Heart left ventricle (tissue), 16 donors: ENCODE data around the gene MAGED1. TPM values are rescaled to one million over a fixed set of nuclear protein-coding genes. Genes with fewer than 3 reads are reported as not detected.

Source experiments
- ATAC-seq, 4 donors: fragments of 200-7000 bp; cut with Tn5 transposase; one replicate each; pipeline ENCODE4 v1.9.1; 2020 to 2022; ENCODE audit warnings: moderate library complexity in 4 of 4, mild to moderate bottlenecking in 3 of 4, moderate number of reproducible peaks in 1 of 4
- DNase-seq, 5 donors: peaks; one replicate each; pipeline ENCODE4 v3.0.0-alpha.2; 2020
- H3K27ac ChIP-seq, 12 donors: fragments of 200-600 bp; sonication (generic) in 4 of 12; one replicate each; pipeline versions ENCODE4 v1.5.0 to v1.8.0; 2016 to 2022; ENCODE audit warnings: mild to moderate bottlenecking in 2 of 12
- H3K27me3 ChIP-seq, 9 donors: fragments of 200-600 bp; sonication (generic) in 2 of 9; one replicate each; pipeline versions ENCODE4 v1.5.1 to v1.8.0; 2016 to 2022; ENCODE audit warnings: mild to moderate bottlenecking in 3 of 9
- H3K36me3 ChIP-seq, 9 donors: fragments of 200-600 bp; sonication (generic) in 2 of 9; one replicate each; pipeline versions ENCODE4 v1.5.0 to v1.8.0; 2018 to 2022; ENCODE audit warnings: mild to moderate bottlenecking in 2 of 9
- H3K4me1 ChIP-seq, 12 donors: fragments of 200-600 bp; sonication (generic) in 4 of 12; one replicate each; pipeline versions ENCODE4 v1.5.0 to v1.8.0; 2016 to 2022; ENCODE audit warnings: mild to moderate bottlenecking in 3 of 12
- H3K4me3 ChIP-seq, 12 donors: fragments of 200-600 bp; sonication (generic) in 4 of 12; one replicate each; pipeline versions ENCODE4 v1.5.0 to v1.8.0; 2017 to 2022; ENCODE audit warnings: mild to moderate bottlenecking in 9 of 12, moderate library complexity in 4 of 12
- H3K9me3 ChIP-seq, 12 donors: fragments of 200-600 bp; sonication (generic) in 4 of 12; one replicate each; pipeline versions ENCODE4 v1.5.0 to v1.8.0; 2016 to 2022; ENCODE audit warnings: mild to moderate bottlenecking in 1 of 12
- CTCF ChIP-seq, 12 donors: fragments of 200-600 bp; sonication (generic) in 4 of 12; IDR thresholded peaks; one replicate each; pipeline versions ENCODE4 v1.5.0 to v1.8.0; 2018 to 2022; ENCODE audit warnings: antibody characterized with exemption in 12 of 12, mild to moderate bottlenecking in 5 of 12
- POLR2A ChIP-seq, 2 donors: fragments of 450-650 bp; IDR thresholded peaks; one replicate each; pipeline ENCODE4 v1.6.1; 2017; ENCODE audit warnings: antibody characterized with exemption in 2 of 2, mild to moderate bottlenecking in 2 of 2, moderate library complexity in 2 of 2
- WGBS, 4 donors: extraction: QIAGEN DNeasy Blood & Tissue Kit in 2 of 4; methylation state at CpG; one replicate each; pipeline versions ENCODE4 v1.1.5 to v1.1.7; 2013 to 2018; 5-methylcytosine and 5-hydroxymethylcytosine counted together
- intact Hi-C, 10 donors: fragments of 100-400 bp; cut with DNase I; formaldehyde crosslinking; loops; one replicate each; pipeline versions ENCODE4 v1.11.1 to v1.14.2; 2022
- polyA plus RNA-seq, 2 donors: library from polyadenylated mRNA; stranded (reverse); fragments of 200-250 nt; gene quantifications; one replicate each; pipeline ENCODE4 v1.2.3, GENCODE V29; 2013
- total RNA-seq, 9 donors: library from RNA; depleted of rRNA in 2 of 9; stranded (reverse); fragments of >200 nt in 2 of 9; fragmentation: NEBNext Ultra II Directional in 3 of 9; extraction: Animal tissue kit (Norgen Biotek cat#: 25700) in 3 of 9; gene quantifications; one replicate each; pipeline versions ENCODE4 v1.1.0 to v1.2.4, GENCODE V29; 2016 to 2023
- donor health status: ischemic (EF 13 %, LVEDD 7.1; RV severe dilation, severe dysfunction).
- donor health status: healthy with polysubstance abuse.
- donor health status: DM: no; HTN: yes; CAD: no.
- donor health status: DM: no; HTN: no; CAD: no.
- donor health status: ischemic (EF 25% LVEDD 6.9; RV normal size, moderate dysfunction).
- donor health status: ischemic (EF 25% LVEDD 5.7; RV mildly dilated, moderate dysfunction).
- donor health status: healthy.
- donor health status: DM: yes; HTN: yes; CAD: no.
- donor health status: ischemic (EF 35%, LVEDD 5.7; RV mildly dilated, moderate dysfunction).
- donor health status: nonischemic (EF 11% LVEDD 7.7; RV severe dilation, severe dysfunction).
- donor health status: DM: yes; HTN: yes; CAD: no.
- donor health status: PGD.
- donor health status: ischemic (EF 29% LVEDD 5.4; RV normal size, mild dysfunction).
- donor health status: nonischemic (EF 23%, LVEDD 6.1; RV moderate dilation, normal function).

Gene MAGED1
- total and polyA plus RNA-seq, 11 donors, result 19.2 to 97.1 (median 70.7) TPM

GRCh38 chrX:51893931-51894696 lies 691 bp downstream of the MAGED1 start:
- TF ChIP-seq CTCF (IDR thresholded peaks at IDR 0.05), result no peak
- TF ChIP-seq POLR2A (IDR thresholded peaks at IDR 0.05), result no peak
- Histone ChIP-seq H3K36me3 (peaks cover 0 to 26% (median 21%) of the 10 kb centered on the region in 9 donors), H3K4me3 (peak overlapping the region; percentile 41 to 85 (median 62)), H3K4me1 (peaks cover 0 to 13% (median 1%) of the 10 kb centered on the region in 12 donors), H3K9me3 (peaks cover 0 to 3% (median 0%) of the 10 kb centered on the region in 12 donors), H3K27ac (peak overlapping the region in 10 of 12 donors; percentile 63 to 82 (median 78)), H3K27me3 (peaks cover 0 to 3% (median 0%) of the 10 kb centered on the region in 9 donors)
- ATAC-seq, result peak in 3 of 4 donors; percentile 4 to 10 (median 9)
- 0 to 35% (median 18%) methylated on average over 30 to 32 of the region's 32 CpGs for WGBS, 4 donors
- peak in 2 of 5 donors; percentile 10 to 37 for DNase-seq
- intact Hi-C loops, result no loop called here

GRCh38 chrX:51894697-51895336 lies 1.4 kb downstream of the MAGED1 start:
- Histone ChIP-seq H3K9me3 (peaks cover 0 to 3% (median 0%) of the 10 kb centered on the region in 12 donors), H3K4me3 (peak overlapping the region; percentile 41 to 85 (median 62)), H3K27me3 (peaks cover 0 to 3% (median 0%) of the 10 kb centered on the region in 9 donors), H3K4me1 (peaks cover 0 to 13% (median 1%) of the 10 kb centered on the region in 12 donors), H3K36me3 (peaks cover 0 to 32% (median 27%) of the 10 kb centered on the region in 9 donors), H3K27ac (peak overlapping the region in 7 of 12 donors; percentile 7 to 82 (median 78))
- WGBS, 4 donors, result 11 to 54% (median 29%) methylated on average over 25 of the region's 25 CpGs
- ATAC-seq (peak in 3 of 4 donors; percentile 20 to 32 (median 27)), DNase-seq (peak in 4 of 5 donors; percentile 9 to 37 (median 28))
- intact Hi-C loops, result no loop called here
- TF ChIP-seq POLR2A (IDR thresholded peaks at IDR 0.05) (no peak), CTCF (IDR thresholded peaks at IDR 0.05) (no peak)

GRCh38 chrX:51896626-51897025 lies 3.2 kb downstream of the MAGED1 start:
- peaks cover 0 to 13% (median 1%) of the 10 kb centered on the region in 12 donors for H3K4me1 ChIP-seq
- H3K27me3 ChIP-seq, result peaks cover 0 to 3% (median 0%) of the 10 kb centered on the region in 9 donors
- WGBS, 4 donors, result 89 to 98% (median 94%) methylated on average over 11 to 12 of the region's 12 CpGs
- peaks cover 0 to 3% (median 0%) of the 10 kb centered on the region in 12 donors for H3K9me3 ChIP-seq
- no peak overlapping the region for H3K27ac ChIP-seq
- TF ChIP-seq POLR2A (IDR thresholded peaks at IDR 0.05) (no peak), CTCF (IDR thresholded peaks at IDR 0.05) (no peak)
- no peak overlapping the region for H3K4me3 ChIP-seq
- ATAC-seq (no peak), DNase-seq (no peak)
- intact Hi-C loops, result no loop called here
- peaks cover 0 to 50% (median 41%) of the 10 kb centered on the region in 9 donors for H3K36me3 ChIP-seq

- peaks cover 0 to 3% (median 0%) of the 10 kb centered on the region in 9 donors for H3K27me3 ChIP-seq
- no peak for TF ChIP-seq POLR2A (IDR thresholded peaks at IDR 0.05)
- TF ChIP-seq CTCF (IDR thresholded peaks at IDR 0.05), result no peak
- H3K4me3 ChIP-seq, result no peak overlapping the region
- no peaks in the 10 kb centered on the region for H3K9me3 ChIP-seq
- no peak for DNase-seq
- WGBS, 4 donors, result 49 to 78% (median 70%) methylated on average over 2 of the region's 2 CpGs
- H3K27ac ChIP-seq, result no peak overlapping the region
- no peak for ATAC-seq
- intact Hi-C loops, result no loop called here
- H3K36me3 ChIP-seq, result peaks cover 0 to 61% (median 47%) of the 10 kb centered on the region in 9 donors
- H3K4me1 ChIP-seq, result peaks cover 0 to 10% (median 0%) of the 10 kb centered on the region in 12 donors
These were observed 6.3 kb downstream of the MAGED1 start for GRCh38 chrX:51899741-51900140.
